ENCODE data around the gene FBXO38. TPM values are rescaled to one million over a fixed set of nuclear protein-coding genes. Genes with fewer than 3 reads are reported as not detected.
"Not testable (repeated sequence)": the region's sequence is repeated elsewhere in the genome, so short reads cannot be mapped to it uniquely, and the experiment has no call there.

Gene FBXO38
- total RNA-seq, 1 donor from 2014 or later = 94.8 TPM

DNA sequence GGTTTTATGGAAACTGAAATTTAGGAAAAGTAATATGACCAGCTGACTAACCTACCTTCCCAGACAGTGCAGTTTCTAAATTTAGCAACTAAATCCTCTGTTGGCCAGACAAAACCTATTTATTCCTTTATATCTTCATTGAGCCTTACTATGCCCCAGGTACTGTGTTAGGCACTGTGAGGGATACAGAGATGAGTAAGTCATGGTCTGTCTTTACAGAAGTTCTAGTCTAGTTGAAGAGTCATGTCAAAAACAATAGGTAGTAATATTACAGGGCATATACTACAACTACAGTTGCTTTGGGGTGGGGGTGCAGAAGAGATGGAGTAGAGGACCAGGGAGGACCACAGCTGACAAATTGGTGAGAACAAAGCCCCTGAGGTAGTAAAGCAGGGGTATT is 42.8 kb downstream of the FBXO38 start:
- DNase-seq (ENCODE audit: low spot score) = no peak

DNA sequence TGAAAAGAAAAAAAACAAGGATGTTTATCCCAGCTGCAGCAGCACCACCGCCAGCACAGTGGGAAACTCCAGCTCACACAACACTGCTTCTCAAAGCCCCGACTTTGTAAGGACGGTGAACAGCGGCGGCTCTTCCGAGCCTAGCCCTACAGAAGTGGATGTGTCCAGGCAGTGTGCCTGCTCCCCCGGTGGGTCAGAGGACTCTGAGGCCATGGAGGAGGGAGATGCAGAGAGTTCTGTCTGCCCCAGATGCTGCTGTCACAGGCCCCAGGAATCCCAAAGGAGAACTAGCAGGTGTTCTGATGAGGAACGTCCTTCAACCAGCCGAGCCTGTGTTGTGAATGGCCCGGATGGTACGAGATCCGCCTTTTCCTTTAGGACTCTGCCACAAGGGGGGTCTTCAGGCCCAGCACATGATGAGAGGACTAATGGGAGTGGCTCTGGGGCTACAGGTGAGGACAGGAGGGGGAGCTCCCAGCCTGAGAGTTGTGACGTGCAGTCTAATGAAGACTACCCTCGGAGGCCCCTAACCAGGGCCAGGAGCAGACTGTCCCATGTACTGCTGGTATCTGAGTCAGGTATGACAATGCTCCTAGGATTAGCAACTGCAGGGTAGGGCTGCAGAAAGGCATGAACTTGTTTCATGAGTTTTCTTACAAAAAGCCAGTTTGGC is 43.7 kb downstream of the FBXO38 start:
- DNase-seq (ENCODE audit: low spot score) = no peak

DNA sequence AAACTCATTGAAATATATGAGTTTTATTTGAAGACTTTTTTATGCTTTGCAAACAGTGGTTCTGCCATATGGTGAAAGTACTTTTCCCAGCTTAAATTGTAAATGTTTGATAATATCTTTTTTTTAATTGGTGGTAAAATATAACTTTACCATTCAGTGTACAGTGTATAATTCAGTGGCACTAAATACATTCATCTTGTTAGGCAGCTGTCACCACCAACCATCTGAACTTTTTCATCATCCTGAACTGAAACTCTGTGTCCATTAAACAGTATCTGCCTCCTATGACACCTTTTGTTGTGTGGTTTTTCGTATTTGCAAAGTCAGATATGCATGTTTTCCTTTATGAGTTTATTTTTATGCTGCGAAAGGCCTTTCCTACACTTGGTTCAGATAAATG is 45.1 kb downstream of the FBXO38 start:
- DNase-seq (ENCODE audit: low spot score) = no peak

DNA sequence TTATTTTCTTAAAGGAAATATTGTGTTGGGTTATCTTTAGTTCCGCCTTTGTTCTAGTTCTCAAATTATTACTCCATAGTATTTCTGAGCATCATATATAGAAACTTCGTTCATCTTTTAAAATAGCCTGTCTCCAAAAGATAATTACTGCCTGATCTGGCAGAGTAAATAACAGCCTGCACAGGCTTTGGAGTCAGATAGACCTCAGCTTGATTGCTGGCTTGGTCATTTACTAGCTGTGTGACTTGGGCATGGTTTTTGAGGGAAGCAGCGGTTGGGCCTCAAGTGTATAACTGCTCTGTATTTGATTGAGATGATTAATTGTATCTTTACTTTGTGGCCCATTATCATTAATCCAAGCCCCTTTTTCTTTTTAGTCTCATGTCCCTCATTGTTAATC is 50.1 kb downstream of the FBXO38 start:
- no peak for DNase-seq (ENCODE audit: low spot score)

DNA sequence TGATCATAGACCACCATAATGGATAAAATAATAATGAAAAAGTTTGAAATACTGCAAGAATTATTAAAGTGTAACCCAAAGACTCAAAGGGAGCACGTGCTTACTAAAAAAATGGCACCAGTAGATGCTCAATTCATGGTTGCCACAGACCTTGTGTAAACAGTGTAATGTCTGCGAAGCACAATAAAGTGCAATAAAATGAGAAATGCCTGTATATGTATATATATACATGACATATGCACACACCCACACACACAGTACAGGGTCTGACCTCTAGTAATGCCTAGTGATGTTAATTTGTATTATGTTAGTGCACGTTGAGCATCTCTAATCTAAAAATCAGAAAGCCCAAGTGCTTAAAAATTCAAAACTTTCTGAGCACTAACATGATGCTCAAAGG is 52.3 kb downstream of the FBXO38 start:
- no peak for DNase-seq (ENCODE audit: low spot score)

DNA sequence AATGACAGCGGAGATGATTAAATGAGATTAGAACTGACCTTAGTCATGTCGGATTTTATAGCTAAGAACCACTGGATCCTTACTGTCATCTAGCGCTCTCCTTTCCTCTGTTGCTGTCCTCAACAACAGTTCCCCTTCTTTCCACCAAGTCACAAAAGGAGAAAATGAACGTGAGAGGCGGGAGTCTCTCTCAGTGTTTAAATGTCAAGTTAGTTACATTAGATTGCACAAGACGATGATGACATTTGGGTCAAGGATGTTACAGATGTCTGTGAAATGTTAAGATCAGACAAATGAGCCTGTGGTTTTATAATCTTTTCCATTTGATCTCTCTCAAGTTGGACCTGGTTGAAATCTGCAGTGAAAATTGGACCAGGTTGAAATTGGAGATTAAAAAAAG is 53.5 kb downstream of the FBXO38 start:
- no peak for DNase-seq (ENCODE audit: low spot score)

DNA sequence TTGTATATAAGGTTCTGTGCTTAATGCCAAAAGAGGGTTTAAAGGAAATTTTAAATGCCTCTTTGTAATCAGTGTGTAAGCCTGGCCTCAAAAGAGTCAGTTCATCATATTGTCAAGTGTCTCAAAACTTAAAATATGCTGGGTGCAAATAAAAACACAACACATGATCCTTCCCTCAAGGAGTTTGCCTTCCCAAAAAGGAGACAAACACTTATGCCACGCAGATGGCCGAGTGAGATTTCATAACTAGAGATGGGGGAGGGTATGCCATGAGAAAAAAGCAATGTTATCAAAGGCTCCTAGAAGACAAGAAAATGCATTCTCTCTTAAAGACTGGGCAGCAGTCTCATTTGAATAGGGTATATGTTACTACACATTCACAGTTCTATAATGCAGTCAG is 55.2 kb downstream of the FBXO38 start:
- DNase-seq (ENCODE audit: low spot score) = no peak

DNA sequence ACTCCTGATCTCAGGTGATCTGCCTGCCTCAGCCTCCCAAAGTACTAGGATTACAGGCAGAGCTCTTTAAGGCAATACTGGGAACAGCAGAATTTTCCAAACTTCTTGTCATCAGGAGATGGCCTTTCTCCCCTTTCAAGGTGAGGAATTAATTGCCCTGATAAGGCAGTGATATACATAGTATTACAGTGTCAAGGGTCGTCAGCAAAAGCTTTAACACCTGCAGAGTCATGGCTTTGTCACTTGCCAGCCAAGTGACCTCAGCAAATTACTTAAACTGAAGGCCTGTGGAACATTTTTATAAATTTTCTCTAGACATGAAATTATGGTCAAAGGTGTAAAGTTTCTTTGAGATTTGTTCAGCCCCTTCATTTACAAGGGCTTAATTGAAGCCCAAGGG is 59.5 kb downstream of the FBXO38 start:
- no peak for DNase-seq (ENCODE audit: low spot score)

DNA sequence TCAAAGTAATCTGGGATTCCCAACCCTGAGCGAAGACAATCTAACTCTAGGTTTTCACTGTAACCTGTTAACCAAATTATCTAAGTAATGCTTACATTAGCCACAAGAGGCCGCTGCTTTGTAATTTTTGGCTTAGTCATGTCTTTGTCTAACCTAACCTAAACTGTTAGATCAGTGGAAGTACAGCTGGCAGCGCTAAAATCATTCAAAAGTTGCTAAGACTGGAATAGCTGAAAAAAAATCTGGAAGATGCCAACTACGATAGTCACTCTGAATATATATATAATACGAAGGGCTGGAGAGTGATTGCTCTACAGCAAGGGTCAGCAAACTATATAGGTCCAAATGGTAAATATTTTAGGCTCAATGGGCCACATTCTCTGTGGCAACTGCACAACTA is 60.2 kb downstream of the FBXO38 start:
- DNase-seq (ENCODE audit: low spot score) = peak; percentile 66

DNA sequence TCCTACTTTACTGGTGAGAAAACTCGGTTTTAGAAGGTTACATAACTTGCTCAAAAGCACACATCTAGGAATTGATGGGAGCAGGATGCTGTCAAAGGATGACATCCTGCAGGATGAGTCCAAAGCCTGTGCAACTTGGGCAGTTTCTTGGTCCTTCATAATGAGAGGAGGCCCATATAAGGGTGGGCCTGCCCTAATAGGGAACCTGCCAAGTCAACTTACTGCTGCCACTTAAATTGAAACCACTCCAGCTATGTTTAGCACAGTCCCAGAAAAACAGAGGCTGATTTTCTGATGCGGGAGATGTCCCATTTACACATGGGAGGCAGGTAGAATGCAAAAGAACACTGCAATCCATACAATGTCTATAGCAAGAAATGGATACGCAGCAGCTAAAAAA is 61.8 kb downstream of the FBXO38 start:
- DNase-seq (ENCODE audit: low spot score) = no peak

DNA sequence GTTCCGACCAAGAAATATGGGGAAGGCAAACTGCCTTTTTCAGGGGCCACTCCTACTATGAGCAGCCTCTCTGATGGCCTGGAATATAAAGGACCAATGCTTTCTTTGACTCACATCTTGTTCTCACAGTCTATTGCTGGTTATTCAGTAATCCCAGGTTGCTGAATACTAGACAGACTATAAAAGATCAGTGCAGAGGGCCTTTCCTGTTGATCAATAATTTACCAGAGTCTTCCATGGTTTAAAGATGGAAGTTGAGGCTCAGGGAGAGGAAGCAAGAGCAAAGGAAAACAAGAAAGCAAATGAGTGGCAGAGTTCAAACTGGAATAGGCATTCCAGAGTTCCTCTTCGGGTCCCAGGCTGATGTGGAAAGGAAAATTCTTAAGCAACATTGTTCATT is 62.9 kb downstream of the FBXO38 start:
- no peak for DNase-seq (ENCODE audit: low spot score)

DNA sequence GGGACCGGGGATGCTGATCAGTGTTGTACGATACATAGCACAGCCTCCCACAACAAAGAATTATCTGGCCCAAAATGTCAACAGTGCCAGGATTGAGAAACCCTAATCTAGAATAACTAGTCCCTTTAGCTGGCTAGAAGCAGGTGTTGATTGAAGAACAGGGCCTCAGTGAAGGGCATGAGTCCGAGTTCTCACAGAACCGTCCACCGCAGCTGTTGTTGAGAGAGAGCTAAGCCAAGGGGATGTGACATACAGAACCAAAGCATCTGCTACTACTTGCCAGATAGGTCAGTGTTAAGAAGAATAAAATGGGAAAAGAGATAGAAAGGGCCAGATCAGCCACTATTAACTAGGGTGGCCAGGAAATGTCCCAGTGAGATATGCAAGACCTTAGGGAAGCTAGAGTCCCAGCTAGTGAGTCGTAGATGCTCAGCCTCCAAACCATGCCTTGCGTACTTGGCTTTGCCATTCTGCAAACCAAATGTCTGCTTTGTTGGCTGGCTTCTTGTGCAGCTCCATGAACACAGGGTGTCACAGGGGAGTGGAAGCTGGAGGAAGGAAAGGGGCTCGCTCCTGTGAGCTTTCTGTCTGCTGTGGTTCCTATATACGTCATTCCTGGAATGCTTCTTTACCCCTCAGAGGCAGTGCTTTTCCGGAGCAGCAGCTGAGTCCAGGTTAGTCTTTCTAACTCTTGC is 68.9 kb downstream of the FBXO38 start:
- no peak for DNase-seq (ENCODE audit: low spot score)

DNA sequence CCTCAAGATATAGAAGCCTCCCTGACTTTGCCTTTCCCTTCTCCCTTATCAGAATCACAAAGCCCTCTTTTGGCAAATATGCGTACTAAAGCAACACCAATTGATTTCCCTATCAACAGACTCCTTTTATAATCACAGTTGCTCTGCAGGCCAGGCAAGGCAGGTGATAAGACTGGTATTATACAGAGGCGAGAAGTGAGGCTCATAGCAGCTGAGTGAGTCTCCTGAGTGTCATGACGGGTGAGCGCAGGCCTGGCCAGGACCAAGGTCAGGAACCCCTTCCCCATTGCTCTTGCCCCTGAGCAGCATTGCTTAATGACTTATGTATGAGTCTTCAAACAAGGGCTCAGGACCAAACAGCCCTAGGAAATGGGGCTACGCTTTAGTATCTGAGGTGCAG is 70.8 kb downstream of the FBXO38 start:
- DNase-seq (ENCODE audit: low spot score) = no peak

DNA sequence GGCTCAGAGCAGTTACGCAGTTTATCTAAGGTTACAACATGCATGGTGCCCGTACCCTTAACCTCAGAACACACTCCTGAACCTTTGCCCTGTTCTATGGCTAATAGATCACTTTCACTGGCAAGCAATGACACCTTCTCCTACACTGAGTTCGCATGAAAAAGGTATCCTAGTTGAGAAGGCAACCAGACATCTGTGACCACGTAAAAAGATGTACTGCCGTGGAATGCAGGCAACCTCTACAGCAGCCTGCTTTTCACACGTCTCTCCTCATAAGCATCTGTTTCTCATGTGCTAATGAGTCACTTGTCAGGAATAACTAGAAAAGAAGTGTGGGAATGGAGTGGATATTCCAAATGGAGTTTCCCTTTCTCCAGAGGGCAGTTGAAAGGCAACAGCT is 71.4 kb downstream of the FBXO38 start:
- no peak for DNase-seq (ENCODE audit: low spot score)

DNA sequence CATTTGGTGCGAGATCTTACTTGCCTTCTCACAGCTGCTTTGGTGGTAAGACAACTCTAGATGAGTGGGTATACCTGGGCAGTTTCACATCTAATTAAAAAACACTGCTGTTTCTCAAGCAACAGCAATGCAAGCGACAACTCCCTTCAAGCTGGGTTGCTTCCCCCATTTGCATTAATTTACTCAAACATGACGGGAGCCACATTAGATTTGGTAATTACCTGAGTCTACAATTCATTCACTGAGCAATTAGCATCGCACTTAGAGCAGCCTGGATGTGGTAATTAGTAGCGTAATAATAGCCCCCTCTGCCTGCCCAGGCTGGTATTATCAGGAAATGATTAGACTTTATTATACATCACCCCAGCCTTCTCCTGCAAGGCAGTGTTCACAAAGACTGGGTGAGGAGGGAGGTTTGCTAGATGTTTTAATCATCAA is 73.4 kb downstream of the FBXO38 start:
- DNase-seq (ENCODE audit: low spot score) = no peak

DNA sequence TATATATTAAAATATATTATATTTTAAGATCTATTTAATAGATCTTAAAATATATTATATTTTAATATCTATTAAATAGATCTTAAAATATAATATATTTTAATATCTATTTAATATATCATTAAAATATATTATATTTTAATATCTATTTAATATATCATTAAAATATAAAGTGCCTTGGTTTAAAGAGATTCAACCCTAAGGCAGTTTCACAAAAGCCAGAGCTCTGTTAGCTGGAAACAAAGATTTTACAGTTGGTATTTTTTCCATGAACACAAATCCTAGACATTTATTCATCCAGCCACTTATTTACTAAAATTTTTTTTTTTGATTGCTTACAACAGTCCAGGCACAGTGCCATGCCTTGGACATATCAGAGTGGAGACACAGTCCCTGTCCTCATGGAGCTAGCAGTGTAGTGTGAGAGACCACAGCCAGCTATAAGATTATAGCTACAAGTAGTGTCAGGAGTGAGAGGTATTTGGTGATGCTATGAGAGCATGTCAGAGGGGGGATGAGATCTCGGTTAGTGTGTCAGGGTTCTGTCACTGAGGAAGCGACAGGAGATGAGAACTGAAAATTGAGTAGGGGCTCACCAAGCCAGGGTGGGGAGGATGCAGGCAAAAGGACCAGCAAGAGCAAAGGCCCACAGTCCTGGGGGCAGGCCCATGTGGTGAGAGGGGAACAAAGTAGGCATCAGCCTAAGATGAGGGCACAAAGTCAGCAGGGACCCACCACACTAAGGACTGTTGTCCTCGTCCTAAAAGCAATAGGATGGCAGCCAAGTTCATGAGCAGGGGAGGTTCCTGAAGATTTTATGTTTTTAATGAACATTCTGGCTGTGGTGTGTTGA is 74.5 kb downstream of the FBXO38 start:
- DNase-seq (ENCODE audit: low spot score) = no peak

DNA sequence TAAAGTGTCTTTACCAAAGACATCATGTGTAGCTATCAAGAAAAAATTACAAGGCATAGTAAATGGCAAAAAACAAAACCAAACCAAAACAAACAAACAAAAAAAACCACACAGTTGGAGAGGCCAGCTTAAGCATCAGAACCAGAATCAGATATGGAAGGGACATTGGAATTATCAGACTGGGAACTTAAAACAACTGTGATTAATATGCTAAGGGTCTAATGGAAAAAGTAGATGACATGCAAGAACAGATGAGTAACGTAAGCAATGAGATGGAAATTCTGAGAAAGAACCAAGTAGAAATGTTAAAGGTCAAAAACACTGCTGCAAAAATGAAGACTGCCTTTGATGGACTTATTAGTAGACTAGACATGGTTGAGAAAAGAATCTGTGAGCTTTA is 75.9 kb downstream of the FBXO38 start:
- no peak for DNase-seq (ENCODE audit: low spot score)

DNA sequence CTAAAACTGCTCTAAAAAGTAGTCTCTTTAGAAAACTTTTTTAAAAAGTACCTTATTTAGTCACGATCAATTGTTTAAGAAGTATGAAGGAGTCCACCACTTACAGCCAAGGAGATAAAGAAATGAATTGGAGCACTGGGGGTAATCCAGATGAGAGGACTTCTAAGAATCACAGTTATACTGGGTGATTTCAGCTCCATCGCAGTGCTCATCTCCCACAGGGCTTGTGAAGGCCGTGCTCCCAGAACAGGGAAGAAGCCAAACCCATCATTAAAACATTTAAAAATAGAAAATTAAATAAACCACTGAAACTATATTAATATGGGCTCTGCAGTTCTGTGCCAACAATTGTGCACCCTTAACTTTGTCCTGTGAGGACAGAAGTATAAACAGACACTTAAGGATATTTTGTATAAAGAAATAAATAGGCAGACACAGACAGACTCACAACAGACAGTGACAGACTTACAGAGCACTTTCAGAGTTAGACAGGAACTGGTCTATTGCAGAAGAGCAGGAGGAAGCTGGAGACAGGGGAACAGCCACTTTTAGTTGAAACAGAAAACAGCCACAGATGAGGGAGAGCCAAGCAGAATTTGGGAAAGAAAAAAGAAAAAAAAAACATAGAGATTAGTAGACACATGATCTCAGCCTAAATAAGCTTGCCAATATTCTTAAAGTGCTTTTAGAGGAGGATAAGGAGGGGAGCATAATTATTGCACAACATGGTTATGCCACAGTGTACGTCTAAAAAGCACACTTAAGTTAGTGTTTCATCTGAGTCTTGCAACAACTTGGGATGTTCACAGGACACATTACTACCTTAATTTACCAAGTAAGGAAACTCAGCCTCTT is 81.8 kb downstream of the FBXO38 start:
- no peak for DNase-seq (ENCODE audit: low spot score)

DNA sequence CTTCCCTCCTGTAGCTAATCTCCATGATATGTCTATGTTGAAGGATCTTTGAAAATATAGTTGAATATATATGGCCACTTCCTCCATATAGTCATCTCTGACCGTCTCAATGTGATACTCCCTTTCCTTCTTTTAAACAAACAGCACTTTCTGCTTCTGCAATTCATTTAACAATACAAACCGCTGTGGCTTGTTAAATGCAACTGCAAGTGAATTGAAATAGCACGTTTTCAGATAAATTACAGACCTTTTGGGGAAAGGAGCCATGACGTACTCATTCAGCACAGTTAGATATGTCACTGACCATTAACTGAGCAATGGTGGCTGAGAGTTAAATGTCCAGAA is 82.5 kb downstream of the FBXO38 start:
- no peak for DNase-seq (ENCODE audit: low spot score)

DNA sequence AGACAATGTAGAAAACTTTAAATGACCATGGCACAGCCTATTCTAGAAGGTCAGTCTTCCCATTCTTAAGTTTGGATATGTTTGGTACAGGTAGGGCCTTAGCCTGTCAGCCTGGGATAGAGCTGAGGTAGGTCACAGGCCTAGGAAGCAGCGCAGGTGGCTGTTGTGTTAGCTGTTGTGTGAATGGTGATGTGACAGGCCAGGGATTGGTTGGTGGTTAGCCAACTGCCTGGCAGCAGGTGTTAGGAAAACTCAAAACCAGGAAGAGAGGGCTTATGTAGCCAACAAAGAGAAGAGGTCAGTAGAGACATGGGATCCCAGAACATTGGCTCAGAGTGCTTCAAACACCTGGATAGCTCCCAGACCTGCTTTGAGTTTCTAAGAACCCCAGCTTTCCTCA is 84.2 kb downstream of the FBXO38 start:
- DNase-seq (ENCODE audit: low spot score) = no peak

DNA sequence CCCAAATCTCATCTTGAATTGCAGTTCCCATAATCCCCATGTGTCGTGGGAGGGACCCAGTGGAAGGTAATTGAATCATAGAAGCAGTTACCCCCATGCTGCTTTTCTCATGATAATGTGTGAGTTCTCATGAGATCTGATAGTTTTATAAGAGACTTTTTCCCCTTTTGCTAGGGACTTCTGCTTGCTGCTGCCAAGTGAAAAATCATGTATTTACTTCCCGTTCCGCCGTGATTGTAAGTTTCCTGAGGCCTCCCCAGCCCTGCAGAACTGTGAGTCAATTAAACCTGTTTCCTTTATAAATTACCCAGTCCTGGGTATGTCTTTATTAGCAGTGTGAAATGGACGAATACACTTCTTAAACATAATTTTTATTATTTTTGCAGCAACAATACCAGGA is 85.0 kb downstream of the FBXO38 start:
- not testable (repeated sequence) for DNase-seq (ENCODE audit: low spot score)

DNA sequence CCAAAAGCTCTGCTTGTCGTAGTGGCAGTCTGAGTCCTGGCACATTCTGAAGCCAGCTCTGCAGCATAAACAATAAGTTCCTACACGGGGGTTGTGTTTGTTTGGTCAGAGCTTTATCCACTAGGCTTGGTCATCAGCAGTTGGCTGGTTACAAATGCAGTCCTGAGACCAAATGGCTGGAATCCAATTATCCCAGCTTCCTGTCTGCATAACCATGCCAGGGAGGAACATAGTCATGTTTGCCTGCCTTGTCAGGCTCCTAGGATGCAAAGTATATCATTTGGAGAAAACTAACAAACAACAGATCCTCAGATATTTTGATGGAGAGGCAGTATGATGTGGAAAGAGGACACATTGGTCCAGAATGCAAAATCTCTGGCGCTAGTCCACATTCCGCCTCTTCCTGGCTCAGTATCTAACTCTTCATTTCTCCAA is 85.8 kb downstream of the FBXO38 start:
- DNase-seq (ENCODE audit: low spot score) = peak; percentile 50
